Head of caudate nucleus (tissue), 42 donors: Measurements from ENCODE around the gene OSTF1.
A peak's percentile ranks its signal among the peaks of the same experiment; 100 is the strongest.

Source experiments
- DNase-seq, 42 donors: peaks; one replicate each; pipeline versions ENCODE4 v3.0.0 to v3.0.0-alpha.2; 2020 to 2021; ENCODE audit warnings: mixed read lengths in 7 of 42
- intact Hi-C: fragments of 100-400 bp; cut with DNase I; formaldehyde crosslinking; loops from one replicate; pipeline ENCODE4 v1.15.0; 2022

Gene OSTF1

GRCh38 chr9:75109210-75109839, 21.0 kb downstream of the OSTF1 start:
- DNase-seq, result no peak

GRCh38 chr9:75111019-75111622, 22.8 kb downstream of the OSTF1 start:
- intact Hi-C loops, result no loop called here
- peak in 1 of 42 donors; percentile 21 for DNase-seq

More at GRCh38 chr9:75109210-75109839, 21.0 kb downstream of the OSTF1 start:
- intact Hi-C loops, result no loop called here

GRCh38 chr9:75112789-75113188, 24.5 kb downstream of the OSTF1 start:
- no peak for DNase-seq
- intact Hi-C loops, result no loop called here

- intact Hi-C loops, result no loop called here
- no peak for DNase-seq
Observed at GRCh38 chr9:75116306-75116705, 28.0 kb downstream of the OSTF1 start.

GRCh38 chr9:75117564-75117963, 29.2 kb downstream of the OSTF1 start:
- no peak for DNase-seq
- intact Hi-C loops, result no loop called here

- intact Hi-C loops, result no loop called here
- DNase-seq, result no peak
Observed at GRCh38 chr9:75120686-75121085, 32.4 kb downstream of the OSTF1 start.

GRCh38 chr9:75121914-75122558, 33.7 kb downstream of the OSTF1 start:
- no peak for DNase-seq
- intact Hi-C loops, result no loop called here

- intact Hi-C loops, result no loop called here
- DNase-seq, result peak in 2 of 42 donors; percentile 47 to 69
Observed at GRCh38 chr9:75123696-75124095, 35.4 kb downstream of the OSTF1 start.

- intact Hi-C loops, result no loop called here
- no peak for DNase-seq
Observed at GRCh38 chr9:75128535-75128934, 40.2 kb downstream of the OSTF1 start.

- no peak for DNase-seq
Observed at GRCh38 chr9:75130172-75130571, 41.9 kb downstream of the OSTF1 start.

GRCh38 chr9:75130621-75131230, 42.4 kb downstream of the OSTF1 start:
- no peak for DNase-seq
- intact Hi-C loops, result loop anchor here (10.0 kb wide), 1 partner anchor 46 kb away; the partner anchor contains the start of genes NMRK1 and OSTF1

More at GRCh38 chr9:75130172-75130571, 41.9 kb downstream of the OSTF1 start:
- intact Hi-C loops, result loop anchor here (10.0 kb wide), 1 partner anchor 45 kb away; the partner anchor contains the start of genes NMRK1 and OSTF1

- peak in 8 of 42 donors; percentile 30 to 65 (median 44) for DNase-seq
- intact Hi-C loops, result loop anchor here (10.0 kb wide), 1 partner anchor 47 kb away; the partner anchor contains the start of genes NMRK1 and OSTF1
Observed at GRCh38 chr9:75131700-75132099, 43.4 kb downstream of the OSTF1 start.

- DNase-seq, result no peak
- intact Hi-C loops, result loop anchor here (10.0 kb wide), 1 partner anchor 47 kb away; the partner anchor contains the start of genes NMRK1 and OSTF1
Observed at GRCh38 chr9:75132244-75132643, 43.9 kb downstream of the OSTF1 start.

GRCh38 chr9:75133396-75133795, 45.1 kb downstream of the OSTF1 start:
- intact Hi-C loops, result loop anchor here (10.0 kb wide), 1 partner anchor 49 kb away; the partner anchor contains the start of genes NMRK1 and OSTF1
- no peak for DNase-seq

- intact Hi-C loops, result loop anchor here (10.0 kb wide), 1 partner anchor 50 kb away; the partner anchor contains the start of genes NMRK1 and OSTF1
- DNase-seq, result no peak
Observed at GRCh38 chr9:75134495-75134894, 46.2 kb downstream of the OSTF1 start.

- intact Hi-C loops, result loop anchor here (10.0 kb wide), 1 partner anchor 54 kb away; the partner anchor contains the start of genes NMRK1 and OSTF1
Observed at GRCh38 chr9:75138260-75139040, 50.1 kb downstream of the OSTF1 start.

GRCh38 chr9:75139201-75139600, 50.9 kb downstream of the OSTF1 start:
- intact Hi-C loops, result loop anchor here (10.0 kb wide), 1 partner anchor 54 kb away; the partner anchor contains the start of genes NMRK1 and OSTF1
- DNase-seq, result no peak

More at GRCh38 chr9:75138260-75139040, 50.1 kb downstream of the OSTF1 start:
- DNase-seq, result no peak

GRCh38 chr9:75140261-75140660, 51.9 kb downstream of the OSTF1 start:
- intact Hi-C loops, result no loop called here
- DNase-seq, result no peak
